ENCODE measurements around the gene PCDHB16.
A peak's percentile ranks its signal among the peaks of the same experiment; 100 is the strongest.
"Not testable (repeated sequence)": the region's sequence is repeated elsewhere in the genome, so short reads cannot be mapped to it uniquely, and the experiment has no call there.

The PCDHB16 gene

DNA sequence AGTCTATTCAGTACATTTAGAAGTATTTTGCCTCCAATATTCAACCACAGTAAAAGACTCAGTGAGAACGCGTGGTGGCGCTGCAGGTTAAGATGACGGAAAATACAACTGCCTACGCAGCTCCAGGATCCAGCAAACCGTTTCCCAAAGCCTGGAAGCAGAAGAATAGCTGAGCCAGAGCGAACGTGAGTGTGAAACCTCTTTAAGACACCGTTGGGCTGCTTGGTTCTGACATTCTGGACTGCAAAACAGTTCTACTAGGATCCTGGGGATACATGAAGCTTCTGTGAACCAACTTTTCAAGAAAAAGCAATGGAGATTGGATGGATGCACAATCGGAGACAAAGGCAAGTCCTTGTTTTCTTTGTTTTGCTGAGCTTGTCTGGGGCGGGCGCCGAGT is at the start of gene PCDHB16:
TSS of gene PCDHB16 (plus strand) at position 140 of the 400 bp plus-strand sequence. CDS start at position 313, 173 bp downstream.
- DNase-seq, result peak; percentile 82

DNA sequence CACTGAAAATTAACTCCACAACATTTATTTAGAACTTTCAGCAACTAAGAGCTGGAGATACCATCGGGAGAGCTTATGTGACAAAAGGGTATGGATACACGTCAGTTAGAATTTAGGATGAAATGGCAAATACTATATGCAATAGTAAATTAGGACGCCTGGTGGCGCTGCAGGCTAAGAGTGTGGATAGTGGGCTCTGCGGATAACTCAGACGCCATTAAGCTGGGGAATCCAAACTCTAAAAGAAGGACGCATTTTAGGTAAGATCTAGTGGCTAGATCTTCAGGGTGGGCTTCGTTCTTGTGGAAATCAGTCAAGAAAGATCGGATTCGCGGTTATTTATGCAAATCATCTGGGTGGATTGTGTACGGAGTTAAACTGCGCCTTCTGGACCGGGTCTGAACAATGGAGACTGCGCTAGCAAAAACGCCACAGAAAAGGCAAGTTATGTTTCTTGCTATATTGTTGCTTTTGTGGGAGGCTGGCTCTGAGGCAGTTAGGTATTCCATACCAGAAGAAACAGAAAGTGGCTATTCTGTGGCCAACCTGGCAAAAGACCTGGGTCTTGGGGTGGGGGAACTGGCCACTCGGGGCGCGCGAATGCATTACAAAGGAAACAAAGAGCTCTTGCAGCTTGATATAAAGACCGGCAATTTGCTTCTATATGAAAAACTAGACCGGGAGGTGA is 47.0 kb upstream of the PCDHB16 start, which contains the start of gene PCDHB5:
TSS of gene PCDHB5 (plus strand) at position 177 of the 688 bp plus-strand sequence. CDS start at position 406, 229 bp downstream.
- DNase-seq, result peak; percentile 73

GRCh38 chr5:141135718-141136266 is 46.4 kb upstream of the PCDHB16 start:
- DNase-seq, result no peak

- not testable (repeated sequence) for DNase-seq
These were observed 44.8 kb upstream of the PCDHB16 start for GRCh38 chr5:141137346-141137745.

- DNase-seq, result no peak
These were observed 32.4 kb upstream of the PCDHB16 start, which contains the start of gene PCDHB6 for GRCh38 chr5:141149812-141150211. TSS of gene PCDHB6 (plus strand) at chr5:141150057. CDS start at chr5:141150258, 201 bp downstream.

DNA sequence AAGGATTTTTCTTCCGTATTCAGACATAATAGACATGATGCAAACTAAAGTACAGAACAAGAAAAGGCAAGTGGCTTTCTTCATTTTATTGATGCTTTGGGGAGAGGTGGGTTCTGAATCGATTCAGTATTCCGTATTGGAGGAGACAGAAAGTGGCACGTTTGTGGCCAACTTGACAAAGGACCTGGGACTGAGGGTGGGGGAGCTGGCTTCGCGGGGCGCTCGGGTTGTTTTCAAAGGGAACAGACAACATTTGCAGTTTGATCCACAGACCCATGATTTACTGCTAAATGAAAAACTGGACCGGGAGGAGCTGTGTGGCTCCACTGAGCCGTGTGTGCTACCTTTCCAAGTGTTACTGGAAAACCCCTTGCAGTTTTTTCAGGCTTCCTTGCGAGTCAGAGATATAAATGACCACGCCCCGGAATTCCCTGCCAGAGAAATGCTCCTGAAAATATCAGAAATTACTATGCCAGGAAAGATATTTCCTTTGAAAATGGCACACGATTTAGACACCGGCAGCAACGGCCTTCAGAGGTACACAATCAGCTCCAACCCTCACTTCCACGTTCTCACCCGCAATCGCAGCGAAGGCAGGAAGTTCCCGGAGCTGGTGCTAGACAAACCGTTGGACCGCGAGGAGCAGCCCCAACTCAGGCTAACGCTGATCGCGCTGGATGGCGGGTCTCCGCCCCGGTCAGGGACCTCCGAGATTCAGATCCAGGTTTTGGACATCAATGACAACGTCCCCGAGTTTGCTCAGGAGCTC is 31.8 kb upstream of the PCDHB16 start:
- DNase-seq, result no peak

GRCh38 chr5:141150993-141151325 is 31.2 kb upstream of the PCDHB16 start:
- DNase-seq, result no peak

GRCh38 chr5:141151632-141152031 is 30.6 kb upstream of the PCDHB16 start:
- DNase-seq, result not testable (repeated sequence)

GRCh38 chr5:141152096-141152495 is 30.1 kb upstream of the PCDHB16 start:
- DNase-seq, result not testable (repeated sequence)

DNA sequence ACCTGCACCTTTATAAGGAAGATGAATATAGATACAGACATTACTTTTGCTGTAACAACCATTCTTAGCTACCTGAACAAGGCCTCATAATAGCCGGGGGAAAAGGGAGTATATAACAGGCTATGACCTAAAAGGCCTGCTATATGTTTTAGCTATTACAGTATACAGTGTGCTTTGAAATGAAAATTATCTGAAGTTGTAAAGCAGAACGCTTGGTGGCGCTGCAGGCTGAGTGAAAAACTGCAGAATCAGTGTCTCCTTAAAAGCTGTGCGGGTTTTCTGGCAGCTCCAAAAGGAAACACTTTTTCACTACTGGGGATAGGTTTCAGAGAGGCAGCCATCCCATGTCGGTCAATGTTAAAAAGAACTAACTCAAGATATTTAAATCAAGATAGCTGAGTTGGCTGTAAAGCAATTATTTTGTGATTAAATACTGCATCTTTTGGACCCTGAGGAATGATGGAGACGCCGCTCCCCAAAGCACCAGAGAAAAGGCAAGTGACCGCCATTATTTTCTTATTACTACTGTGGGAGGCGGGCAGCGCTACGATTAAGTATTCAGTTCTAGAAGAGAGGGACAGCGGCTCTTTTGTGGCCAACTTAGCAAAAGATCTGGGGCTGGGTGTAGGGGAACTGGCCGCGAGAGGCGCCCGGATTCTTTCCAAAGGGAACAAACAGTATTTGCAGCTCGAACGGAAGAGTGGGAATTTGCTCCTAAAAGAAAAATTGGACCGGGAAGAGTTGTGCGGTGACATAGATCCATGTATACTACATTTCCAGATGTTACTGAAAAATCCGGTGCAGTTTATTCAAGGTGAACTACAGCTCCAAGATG is 26.4 kb upstream of the PCDHB16 start:
- DNase-seq, result no peak

- not testable (repeated sequence) for DNase-seq
These were observed 24.8 kb upstream of the PCDHB16 start for GRCh38 chr5:141157356-141157755.

- not testable (repeated sequence) for DNase-seq
These were observed 24.3 kb upstream of the PCDHB16 start for GRCh38 chr5:141157901-141158300.

DNA sequence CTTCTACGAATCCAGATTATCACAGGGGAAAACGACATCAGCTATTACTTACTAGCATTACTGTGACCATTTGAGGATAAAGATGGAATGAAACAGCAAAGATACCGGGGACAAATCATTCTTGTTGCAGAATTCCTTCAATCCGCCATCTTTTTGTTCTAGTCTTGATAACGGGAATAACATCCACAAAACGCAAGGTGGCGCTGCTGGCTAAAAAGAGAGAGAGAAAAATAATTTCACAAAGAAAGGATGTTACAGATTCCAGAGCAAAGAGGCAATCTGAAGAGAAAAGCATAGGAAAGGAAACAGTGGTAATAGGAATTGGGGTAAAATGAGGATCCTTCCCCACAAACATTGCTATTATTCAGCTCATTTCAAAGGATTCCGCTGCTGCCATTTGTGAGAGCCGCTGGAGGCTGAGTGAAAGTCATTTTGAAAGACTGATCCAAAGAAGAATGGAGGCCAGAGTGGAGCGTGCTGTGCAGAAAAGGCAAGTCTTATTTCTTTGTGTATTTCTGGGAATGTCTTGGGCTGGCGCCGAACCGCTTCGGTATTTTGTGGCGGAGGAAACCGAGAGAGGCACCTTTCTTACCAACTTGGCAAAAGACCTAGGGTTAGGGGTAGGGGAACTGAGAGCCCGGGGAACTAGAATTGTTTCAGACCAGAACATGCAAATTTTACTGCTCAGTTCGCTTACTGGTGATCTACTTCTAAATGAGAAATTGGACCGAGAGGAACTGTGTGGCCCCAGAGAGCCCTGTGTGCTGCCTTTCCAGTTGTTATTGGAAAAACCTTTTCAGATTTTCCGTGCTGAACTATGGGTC is 9.6 kb upstream of the PCDHB16 start, which contains the start of gene PCDHB7:
TSS of gene PCDHB7 (plus strand) at position 264 of the 824 bp plus-strand sequence. CDS start at position 456, 192 bp downstream.
- no peak for DNase-seq

DNA sequence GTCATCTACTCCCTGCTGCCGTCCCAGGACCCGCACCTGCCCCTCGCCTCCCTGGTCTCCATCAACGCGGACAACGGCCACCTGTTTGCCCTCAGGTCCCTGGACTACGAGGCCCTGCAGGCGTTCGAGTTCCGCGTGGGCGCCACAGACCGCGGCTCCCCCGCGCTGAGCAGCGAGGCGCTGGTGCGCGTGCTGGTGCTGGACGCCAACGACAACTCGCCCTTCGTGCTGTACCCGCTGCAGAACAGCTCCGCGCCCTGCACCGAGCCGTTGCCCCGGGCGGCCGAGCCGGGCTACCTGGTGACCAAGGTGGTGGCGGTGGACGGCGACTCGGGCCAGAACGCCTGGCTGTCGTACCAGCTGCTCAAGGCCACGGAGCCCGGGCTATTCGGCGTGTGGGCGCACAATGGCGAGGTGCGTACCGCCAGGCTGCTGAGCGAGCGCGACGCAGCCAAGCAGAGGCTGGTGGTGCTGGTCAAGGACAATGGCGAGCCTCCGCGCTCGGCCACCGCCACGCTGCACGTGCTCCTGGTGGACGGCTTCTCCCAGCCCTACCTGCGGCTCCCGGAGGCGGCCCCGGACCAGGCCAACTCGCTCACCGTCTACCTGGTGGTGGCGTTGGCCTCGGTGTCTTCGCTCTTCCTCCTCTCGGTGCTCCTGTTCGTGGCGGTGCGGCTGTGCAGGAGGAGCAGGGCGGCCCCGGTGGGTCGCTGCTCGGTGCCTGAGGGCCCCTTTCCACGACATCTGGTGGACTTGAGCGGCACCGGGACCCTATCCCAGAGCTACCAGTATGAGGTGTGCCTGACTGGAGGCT is 7.7 kb upstream of the PCDHB16 start:
- DNase-seq, result not testable (repeated sequence)

DNA sequence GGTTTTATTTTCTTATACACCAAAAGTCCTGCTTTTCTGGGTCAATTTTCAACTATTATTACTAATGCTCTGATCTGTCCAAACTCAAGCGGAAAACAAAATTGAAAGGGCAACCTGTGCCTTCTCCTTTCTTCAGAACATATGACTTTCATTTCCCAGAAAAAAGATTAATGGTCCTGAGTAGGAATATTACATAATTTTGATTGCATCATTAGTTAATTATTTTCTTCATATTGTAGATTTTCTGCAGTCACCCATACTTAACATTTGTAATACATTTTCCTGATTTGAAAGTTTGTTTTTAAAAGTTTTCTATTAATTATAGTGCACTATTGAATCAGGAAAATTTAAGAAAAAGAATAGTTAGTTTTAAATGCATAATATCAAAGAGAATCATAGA is 6.3 kb upstream of the PCDHB16 start:
- no peak for DNase-seq

- DNase-seq, result not testable (repeated sequence)
These were observed 4.5 kb upstream of the PCDHB16 start, which contains the start of gene PCDHB8 for GRCh38 chr5:141177577-141178191. TSS of gene PCDHB8 (plus strand) at chr5:141177790. CDS start at chr5:141178035, 245 bp downstream.

- not testable (repeated sequence) for DNase-seq
These were observed 2.8 kb upstream of the PCDHB16 start for GRCh38 chr5:141179371-141179770.

- DNase-seq, result not testable (repeated sequence)
These were observed 2.3 kb upstream of the PCDHB16 start for GRCh38 chr5:141179876-141180275.

DNA sequence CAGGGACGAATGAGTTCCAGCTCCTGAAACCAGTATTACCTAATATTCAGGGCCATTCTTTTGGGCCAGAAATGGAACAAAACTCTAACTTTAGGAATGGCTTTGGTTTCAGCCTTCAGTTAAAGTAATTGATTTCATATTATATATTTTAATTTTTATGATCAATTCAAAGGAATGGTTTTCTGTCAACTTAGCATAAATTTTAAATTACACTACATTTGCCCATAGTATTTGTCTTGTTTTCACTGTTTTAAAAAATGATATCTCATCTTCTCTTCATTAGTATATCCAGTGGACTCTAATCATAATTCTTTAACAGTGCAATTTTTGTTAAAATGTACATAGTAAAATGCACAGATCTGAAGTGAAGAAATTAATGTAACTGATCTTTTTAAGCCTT is 1.9 kb upstream of the PCDHB16 start:
- DNase-seq, result no peak
